Fibroblast of villous mesenchyme (primary cell): ENCODE measurements around the gene ZNF740. TPM values are rescaled to one million over a fixed set of nuclear protein-coding genes. Genes with fewer than 3 reads are reported as not detected.
"Not testable (repeated sequence)": the region's sequence is repeated elsewhere in the genome, so short reads cannot be mapped to it uniquely, and the experiment has no call there.

Experiments used
- DNase-seq: peaks from one replicate; pipeline ENCODE4 v3.0.0-alpha.2; 2010; ENCODE audit warnings: low read depth
- H3K4me3 ChIP-seq: 2 replicates; pipeline ENCODE4 v1.5.1; 2011; ENCODE audit warnings: low read depth, mild to moderate bottlenecking, low read length
- total RNA-seq: library from RNA; depleted of rRNA; stranded (reverse); fragments of >200 nt; gene quantifications from 2 replicates; pipeline ENCODE4 v1.2.3, GENCODE V29; 2012
- TF ChIP-seq, protein P1 (sequence below): IDR thresholded peaks from 2 replicates; pipeline ENCODE4 v1.5.1; 2012; ENCODE audit warnings: low read depth, mild to moderate bottlenecking, low read length; ENCODE audit not compliant: insufficient read depth

The ZNF740 gene
- total RNA-seq, 1 donor = 10.8 TPM

DNA sequence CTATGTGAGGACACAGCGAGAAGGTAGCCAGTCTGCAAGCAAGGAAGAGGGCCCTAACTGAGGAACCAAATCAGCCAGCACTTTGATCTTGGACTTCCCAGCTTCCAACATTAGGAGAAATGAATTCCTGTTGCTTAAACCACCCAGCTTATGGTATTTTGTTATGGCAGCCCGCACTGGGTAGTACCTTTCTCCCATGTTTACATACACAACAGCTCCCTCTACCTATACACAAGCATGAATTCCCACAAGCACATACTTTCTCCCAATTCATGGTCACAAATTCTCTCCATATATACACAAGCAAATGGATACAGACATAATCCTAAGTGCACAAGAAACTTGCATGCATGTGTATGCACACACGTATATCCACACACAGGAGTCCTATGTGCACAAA, 19.2 kb downstream of the ZNF740 start:
- TF ChIP-seq, protein P1, sequence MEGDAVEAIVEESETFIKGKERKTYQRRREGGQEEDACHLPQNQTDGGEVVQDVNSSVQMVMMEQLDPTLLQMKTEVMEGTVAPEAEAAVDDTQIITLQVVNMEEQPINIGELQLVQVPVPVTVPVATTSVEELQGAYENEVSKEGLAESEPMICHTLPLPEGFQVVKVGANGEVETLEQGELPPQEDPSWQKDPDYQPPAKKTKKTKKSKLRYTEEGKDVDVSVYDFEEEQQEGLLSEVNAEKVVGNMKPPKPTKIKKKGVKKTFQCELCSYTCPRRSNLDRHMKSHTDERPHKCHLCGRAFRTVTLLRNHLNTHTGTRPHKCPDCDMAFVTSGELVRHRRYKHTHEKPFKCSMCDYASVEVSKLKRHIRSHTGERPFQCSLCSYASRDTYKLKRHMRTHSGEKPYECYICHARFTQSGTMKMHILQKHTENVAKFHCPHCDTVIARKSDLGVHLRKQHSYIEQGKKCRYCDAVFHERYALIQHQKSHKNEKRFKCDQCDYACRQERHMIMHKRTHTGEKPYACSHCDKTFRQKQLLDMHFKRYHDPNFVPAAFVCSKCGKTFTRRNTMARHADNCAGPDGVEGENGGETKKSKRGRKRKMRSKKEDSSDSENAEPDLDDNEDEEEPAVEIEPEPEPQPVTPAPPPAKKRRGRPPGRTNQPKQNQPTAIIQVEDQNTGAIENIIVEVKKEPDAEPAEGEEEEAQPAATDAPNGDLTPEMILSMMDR = no peak
- no peak overlapping the region for H3K4me3 ChIP-seq
- no peak for DNase-seq

DNA sequence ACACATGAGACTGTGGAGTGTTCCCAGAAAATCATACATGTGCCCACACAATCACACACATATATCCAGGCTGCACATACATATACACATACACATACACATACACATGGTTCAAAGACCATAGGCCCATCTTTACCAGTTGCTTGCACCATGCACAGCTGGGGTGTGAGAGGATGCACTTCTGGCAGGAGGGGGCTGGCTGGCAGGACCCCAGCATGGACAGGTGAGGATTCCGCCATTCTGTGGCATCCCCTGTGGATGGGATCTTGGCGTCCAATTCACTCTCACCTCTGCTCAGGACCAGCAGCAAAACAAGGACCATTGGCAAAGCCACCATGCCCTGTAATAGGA, 19.6 kb downstream of the ZNF740 start:
- TF ChIP-seq, protein P1 = no peak
- no peak overlapping the region for H3K4me3 ChIP-seq
- no peak for DNase-seq

DNA sequence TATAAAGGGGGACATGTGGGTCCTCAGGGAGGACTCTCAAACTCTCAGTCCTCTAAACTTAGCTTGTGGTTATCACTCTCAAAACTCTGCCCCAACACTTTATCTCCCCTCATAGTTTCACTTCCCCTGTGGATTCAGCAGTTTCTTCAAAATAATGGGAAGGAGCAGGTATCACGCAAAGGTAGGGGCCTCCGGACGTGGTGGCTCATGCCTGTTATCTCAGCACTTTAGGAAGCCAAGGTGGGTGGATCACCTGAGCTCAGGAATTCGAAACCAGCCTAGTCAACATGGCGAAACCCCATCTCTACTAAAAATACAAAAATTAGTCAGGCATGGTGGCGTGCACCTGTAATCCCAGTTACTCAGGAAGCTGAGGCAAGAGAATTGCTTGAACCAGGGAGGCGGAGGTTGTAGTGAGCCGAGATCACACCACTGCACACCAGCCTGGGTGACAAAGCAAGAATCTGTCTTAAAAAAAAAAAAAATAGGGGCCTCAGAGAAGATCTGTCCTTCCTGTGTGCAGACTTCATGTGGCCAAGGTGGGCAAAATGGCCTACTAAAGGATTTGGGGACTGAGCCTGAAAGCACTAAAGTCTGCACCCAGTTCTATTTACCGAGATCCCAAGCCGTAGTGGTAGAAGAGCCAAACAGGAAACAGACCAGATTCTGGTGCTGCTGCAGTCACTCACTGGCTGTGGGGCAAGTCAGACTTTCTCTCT, 20.1 kb downstream of the ZNF740 start:
- H3K4me3 ChIP-seq = no peak overlapping the region
- no peak for DNase-seq
- TF ChIP-seq, protein P1 = no peak

DNA sequence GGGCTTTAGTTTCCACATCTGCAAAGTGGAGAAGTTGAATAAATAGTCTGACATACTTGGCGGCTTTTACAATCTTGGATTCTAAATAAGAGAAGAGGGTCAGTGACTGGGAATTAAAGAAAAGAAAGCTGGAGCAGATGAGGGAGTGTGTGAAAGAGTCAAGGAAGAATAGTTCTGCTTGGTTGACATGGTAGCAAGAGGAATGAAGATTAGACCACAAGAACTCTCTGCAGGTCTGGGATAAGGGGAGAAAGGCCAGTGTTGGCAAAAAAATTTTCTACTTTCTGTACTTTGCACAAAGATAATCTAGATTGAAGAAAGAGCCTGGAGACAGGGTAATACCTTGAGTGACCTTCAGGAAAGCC, 20.6 kb downstream of the ZNF740 start:
- TF ChIP-seq, protein P1 = no peak
- H3K4me3 ChIP-seq = no peak overlapping the region
- peak; percentile 44 for DNase-seq

DNA sequence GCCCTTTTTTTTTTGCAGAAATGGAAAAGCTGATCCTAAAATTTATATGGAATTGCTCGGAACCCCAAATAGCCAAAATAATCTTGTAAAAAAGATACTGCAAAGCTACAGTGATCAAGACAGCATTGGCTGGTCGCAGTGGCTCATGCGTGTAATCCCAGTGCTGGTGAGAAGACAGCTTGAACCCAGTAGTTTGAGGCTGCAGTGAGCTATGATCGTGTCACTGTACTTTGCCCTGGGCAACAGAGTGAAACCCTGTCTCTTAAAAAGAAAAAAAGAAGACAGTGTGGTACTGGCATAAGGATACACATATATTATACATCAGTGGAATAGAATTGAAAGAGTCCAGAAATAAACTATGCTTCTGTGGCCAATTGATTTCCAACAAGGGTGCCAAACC, 21.1 kb downstream of the ZNF740 start:
- DNase-seq = no peak
- TF ChIP-seq, protein P1 = no peak
- no peak overlapping the region for H3K4me3 ChIP-seq

DNA sequence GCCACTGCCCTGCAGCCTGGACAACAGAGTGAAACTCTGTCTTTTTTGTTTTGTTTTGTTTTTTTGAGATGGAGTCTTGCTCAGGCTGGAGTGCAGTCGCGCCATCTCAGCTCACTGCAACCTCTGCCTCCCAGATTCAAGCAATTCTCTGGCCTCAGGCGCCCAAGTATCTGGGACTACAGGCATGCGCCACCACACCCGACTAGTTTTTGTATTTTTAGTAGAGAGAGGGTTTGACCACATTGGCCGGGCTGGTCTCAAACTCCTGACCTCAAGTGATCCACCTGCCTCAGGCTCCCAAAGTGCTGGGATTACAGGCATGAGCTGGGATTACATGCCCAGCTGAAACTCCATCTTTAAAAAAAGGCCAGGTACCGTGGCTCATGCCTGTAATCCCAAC, 21.8 kb downstream of the ZNF740 start:
- not testable (repeated sequence) for DNase-seq, H3K4me3 ChIP-seq

DNA sequence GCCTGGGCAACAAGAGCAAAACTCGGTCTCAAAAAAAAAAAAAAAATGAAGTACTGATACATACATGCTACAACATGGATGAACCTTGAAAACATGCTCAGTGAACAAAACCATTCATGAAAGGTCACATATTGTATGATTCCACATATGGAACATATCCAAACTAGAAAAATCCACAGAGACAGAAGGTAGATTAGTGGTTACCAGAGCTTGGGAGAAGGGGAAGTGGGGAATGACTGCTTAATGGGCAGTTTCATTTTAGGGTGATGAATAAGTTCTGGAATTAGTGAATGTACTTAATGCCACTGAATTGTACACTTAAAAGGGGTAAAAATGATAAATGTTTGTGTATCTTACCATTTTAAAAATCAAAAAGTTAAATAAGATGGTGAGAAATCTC, 23.8 kb downstream of the ZNF740 start:
- TF ChIP-seq, protein P1 = no peak
- no peak overlapping the region for H3K4me3 ChIP-seq
- DNase-seq = no peak
